Colonic mucosa (tissue), 4 donors: Measurements from ENCODE around the gene FHOD3. TPM values are rescaled to one million over a fixed set of nuclear protein-coding genes. Genes with fewer than 3 reads are reported as not detected.

Experiments used
- DNase-seq: peaks from one replicate; pipeline ENCODE4 v3.0.0-alpha.2; 2020
- H3K27ac ChIP-seq: fragments of 200-600 bp; one replicate; pipeline ENCODE4 v1.8.0; 2021
- H3K27me3 ChIP-seq: fragments of 200-600 bp; one replicate; pipeline ENCODE4 v1.8.0; 2021
- H3K36me3 ChIP-seq: fragments of 200-600 bp; one replicate; pipeline ENCODE4 v1.8.0; 2021
- H3K4me1 ChIP-seq: fragments of 200-600 bp; one replicate; pipeline ENCODE4 v1.8.0; 2021; ENCODE audit warnings: mild to moderate bottlenecking
- H3K4me3 ChIP-seq: fragments of 200-600 bp; one replicate; pipeline ENCODE4 v1.8.0; 2021
- H3K9ac ChIP-seq, 2 donors: one replicate each; pipeline ENCODE4 v1.7.0; 2013; ENCODE audit warnings: control low read depth in 2 of 2, low read depth in 2 of 2, low read length in 2 of 2
- H3K9me3 ChIP-seq: fragments of 200-600 bp; one replicate; pipeline ENCODE4 v1.8.0; 2021
- CTCF ChIP-seq: fragments of 200-600 bp; IDR thresholded peaks from one replicate; pipeline ENCODE4 v1.8.0; 2022; ENCODE audit warnings: antibody characterized with exemption, mild to moderate bottlenecking
- intact Hi-C: fragments of 100-400 bp; cut with DNase I; formaldehyde crosslinking; loops from one replicate; pipeline ENCODE4 v1.14.1; 2022
- total RNA-seq, 2 donors: library from RNA; stranded (reverse); fragmentation: NEBNext Ultra II Directional in 1 of 2; extraction: Animal tissue kit (Norgen Biotek cat#: 25700) in 1 of 2; gene quantifications; one replicate each; pipeline ENCODE4 v1.2.1, GENCODE V29; 2021
- donor health status: healthy.
- donor health status: DM: no; HTN: no; CAD: no.
- donor health status: DM: no; HTN: no; CAD: no.

Gene FHOD3
- total RNA-seq, 2 donors from 2014 or later, result 2.5 to 4.1 TPM

- Histone ChIP-seq H3K27me3 (no peaks in the 10 kb centered on the region), H3K4me1 (peaks cover 7% of the 10 kb centered on the region), H3K27ac (no peak overlapping the region), H3K36me3 (no peaks in the 10 kb centered on the region), H3K9me3 (no peaks in the 10 kb centered on the region), H3K9ac (no peak overlapping the region), H3K4me3 (no peak overlapping the region)
- no peak for TF ChIP-seq CTCF
- intact Hi-C loops, result no loop called here
- DNase-seq, result no peak
Observed at GRCh38 chr18:36601316-36601715, 303.8 kb downstream of the FHOD3 start.

DNA sequence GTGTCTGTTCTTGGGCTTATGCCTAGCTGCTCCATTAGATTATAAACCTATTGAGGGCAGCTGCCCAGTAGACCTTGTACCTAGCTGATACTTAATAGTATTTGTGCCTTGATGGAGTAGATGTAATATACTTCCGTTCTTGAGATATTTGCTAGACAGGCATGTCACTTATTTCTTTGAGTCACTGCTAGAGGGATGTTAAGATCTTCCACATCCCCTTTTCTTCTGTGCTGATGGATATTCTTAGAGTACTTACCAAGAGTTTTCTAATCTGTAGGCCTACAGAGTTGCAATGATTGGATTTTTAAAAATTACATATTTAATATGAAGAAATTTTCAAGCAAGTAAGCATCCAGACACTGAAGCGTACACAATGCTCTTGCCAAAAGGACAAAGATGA, 304.6 kb downstream of the FHOD3 start:
- Histone ChIP-seq H3K27me3 (no peaks in the 10 kb centered on the region), H3K9me3 (no peaks in the 10 kb centered on the region), H3K9ac (no peak overlapping the region), H3K4me3 (no peak overlapping the region), H3K36me3 (no peaks in the 10 kb centered on the region), H3K4me1 (peaks cover 7% of the 10 kb centered on the region), H3K27ac (no peak overlapping the region)
- DNase-seq, result no peak
- intact Hi-C loops, result no loop called here
- no peak for TF ChIP-seq CTCF

DNA sequence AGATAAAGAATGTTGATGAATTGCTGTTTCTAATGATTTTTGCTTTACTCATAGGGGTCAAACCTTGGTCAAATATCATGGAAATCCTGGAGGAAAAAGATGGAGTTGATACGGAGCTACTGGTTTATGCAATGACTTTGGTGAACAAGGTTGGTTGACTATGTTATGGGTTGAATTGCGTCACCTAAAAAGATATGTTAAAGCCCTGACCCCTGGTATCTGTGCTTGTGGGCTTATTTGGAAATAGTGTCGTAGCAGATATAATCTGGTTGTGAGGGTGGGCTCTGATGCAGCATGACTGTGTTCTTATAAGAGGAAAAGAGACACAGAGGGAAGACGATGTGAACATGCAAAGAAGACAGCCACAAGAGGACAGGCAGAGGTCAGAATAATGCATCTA, 305.1 kb downstream of the FHOD3 start:
- H3K9ac ChIP-seq, result no peak overlapping the region
- no peak overlapping the region for H3K4me3 ChIP-seq
- intact Hi-C loops, result no loop called here
- peaks cover 7% of the 10 kb centered on the region for H3K4me1 ChIP-seq
- H3K36me3 ChIP-seq, result no peaks in the 10 kb centered on the region
- no peaks in the 10 kb centered on the region for H3K9me3 ChIP-seq
- TF ChIP-seq CTCF, result no peak
- no peak overlapping the region for H3K27ac ChIP-seq
- H3K27me3 ChIP-seq, result no peaks in the 10 kb centered on the region
- no peak for DNase-seq

- Histone ChIP-seq H3K36me3 (no peaks in the 10 kb centered on the region), H3K27me3 (no peaks in the 10 kb centered on the region), H3K4me1 (no peaks in the 10 kb centered on the region), H3K9ac (no peak overlapping the region), H3K4me3 (no peak overlapping the region), H3K27ac (no peak overlapping the region), H3K9me3 (no peaks in the 10 kb centered on the region)
- no peak for DNase-seq
- no peak for TF ChIP-seq CTCF
- intact Hi-C loops, result no loop called here
Observed at GRCh38 chr18:36608107-36608506, 310.6 kb downstream of the FHOD3 start.

- TF ChIP-seq CTCF, result no peak
- H3K27ac ChIP-seq, result no peak overlapping the region
- no peaks in the 10 kb centered on the region for H3K4me1 ChIP-seq
- H3K36me3 ChIP-seq, result no peaks in the 10 kb centered on the region
- intact Hi-C loops, result no loop called here
- H3K27me3 ChIP-seq, result no peaks in the 10 kb centered on the region
- H3K9ac ChIP-seq, result no peak overlapping the region
- DNase-seq, result no peak
- no peak overlapping the region for H3K4me3 ChIP-seq
- no peaks in the 10 kb centered on the region for H3K9me3 ChIP-seq
Observed at GRCh38 chr18:36610258-36610657, 312.7 kb downstream of the FHOD3 start.

- intact Hi-C loops, result no loop called here
- no peak for DNase-seq
- Histone ChIP-seq H3K36me3 (no peaks in the 10 kb centered on the region), H3K27me3 (no peaks in the 10 kb centered on the region), H3K4me1 (no peaks in the 10 kb centered on the region), H3K4me3 (no peak overlapping the region), H3K27ac (no peak overlapping the region), H3K9ac (no peak overlapping the region), H3K9me3 (no peaks in the 10 kb centered on the region)
- no peak for TF ChIP-seq CTCF
Observed at GRCh38 chr18:36610661-36611060, 313.1 kb downstream of the FHOD3 start.
